ENCODE results near the gene RCOR1.
"Not testable (repeated sequence)": the region's sequence is repeated elsewhere in the genome, so short reads cannot be mapped to it uniquely, and the experiment has no call there.

RCOR1 gene

GRCh38 chr14:102625564-102626296 is 33.3 kb downstream of the RCOR1 start:
- no peak for DNase-seq (ENCODE audit: extremely low read depth in 1 of 2, low read depth in 1 of 2)

- no peak for DNase-seq (ENCODE audit: extremely low read depth in 1 of 2, low read depth in 1 of 2)
These were observed 34.1 kb downstream of the RCOR1 start for GRCh38 chr14:102626530-102626929.

GRCh38 chr14:102629011-102629444 is 36.6 kb downstream of the RCOR1 start:
- DNase-seq (ENCODE audit: extremely low read depth in 1 of 2, low read depth in 1 of 2), result no peak

DNA sequence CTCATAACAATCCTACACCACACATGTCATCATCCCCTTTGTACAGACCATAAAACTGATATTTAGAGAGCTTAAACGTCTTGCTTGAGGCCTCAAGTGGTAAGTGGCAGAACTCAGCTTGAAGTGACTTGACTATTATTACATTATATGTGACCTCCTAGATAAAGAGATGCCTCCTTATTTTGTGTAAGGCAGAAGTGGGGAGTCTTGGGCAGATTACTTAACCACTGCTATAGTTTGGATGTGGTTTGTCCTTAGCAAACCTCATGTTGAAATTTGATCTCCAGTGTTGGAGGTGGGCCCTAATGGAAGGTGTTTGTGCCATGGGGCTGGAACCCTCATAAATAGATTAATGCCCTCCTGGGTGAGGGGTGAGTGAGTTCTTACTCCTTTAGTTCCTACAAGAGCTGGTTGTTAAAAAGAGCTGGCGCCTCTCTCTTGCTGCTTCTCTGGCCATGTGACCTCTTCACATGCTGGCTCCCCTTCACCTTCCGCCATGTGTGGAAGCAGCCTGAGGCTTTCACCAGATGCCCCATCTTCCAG is 37.4 kb downstream of the RCOR1 start:
- DNase-seq (ENCODE audit: extremely low read depth in 1 of 2, low read depth in 1 of 2), result no peak

DNA sequence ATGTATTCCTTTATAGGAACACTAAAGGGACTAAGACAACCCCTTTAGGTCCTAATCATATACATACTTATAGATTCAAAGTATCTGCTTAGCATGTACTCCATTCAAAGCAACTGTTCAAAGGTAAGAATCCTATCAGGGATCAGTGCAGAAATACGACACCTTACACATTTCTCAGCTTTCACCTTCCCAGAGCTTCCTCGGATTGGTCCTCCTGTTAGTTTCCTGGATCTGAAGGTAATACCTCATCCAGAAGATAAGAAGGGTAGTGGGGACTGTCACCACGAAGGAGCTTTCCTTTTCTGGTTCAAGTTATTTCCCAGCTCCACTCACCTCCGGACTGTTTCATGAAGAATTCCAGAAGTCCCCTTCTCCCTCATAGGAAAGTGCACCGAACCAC is 38.0 kb downstream of the RCOR1 start:
- no peak for DNase-seq (ENCODE audit: extremely low read depth in 1 of 2, low read depth in 1 of 2)

DNA sequence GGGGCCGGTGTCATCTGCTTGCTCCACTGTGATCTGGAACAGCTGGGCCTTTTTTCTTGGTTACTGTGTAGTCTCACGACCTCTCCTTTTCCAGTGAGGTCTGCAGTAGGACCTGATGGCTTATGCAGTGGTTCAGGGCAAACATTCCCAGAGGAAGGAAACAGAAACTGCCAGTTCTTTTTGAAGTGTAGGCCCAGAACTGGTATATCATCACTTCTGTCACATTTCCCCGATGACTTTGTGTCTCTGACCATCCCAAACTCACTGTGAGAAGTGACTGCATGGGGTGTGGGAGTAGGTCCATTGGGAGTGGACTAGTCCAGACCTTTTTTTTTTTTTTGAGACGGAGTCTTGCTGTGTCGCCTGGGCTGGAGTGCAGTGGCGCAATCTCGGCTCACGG is 38.4 kb downstream of the RCOR1 start:
- DNase-seq (ENCODE audit: extremely low read depth in 1 of 2, low read depth in 1 of 2), result no peak

- no peak for DNase-seq (ENCODE audit: extremely low read depth in 1 of 2, low read depth in 1 of 2)
These were observed 41.6 kb downstream of the RCOR1 start for GRCh38 chr14:102633906-102634595.

GRCh38 chr14:102639611-102640010 is 47.2 kb downstream of the RCOR1 start:
- DNase-seq (ENCODE audit: extremely low read depth in 1 of 2, low read depth in 1 of 2), result not testable (repeated sequence)

- no peak for DNase-seq (ENCODE audit: extremely low read depth in 1 of 2, low read depth in 1 of 2)
These were observed 52.1 kb downstream of the RCOR1 start for GRCh38 chr14:102644523-102644922.

DNA sequence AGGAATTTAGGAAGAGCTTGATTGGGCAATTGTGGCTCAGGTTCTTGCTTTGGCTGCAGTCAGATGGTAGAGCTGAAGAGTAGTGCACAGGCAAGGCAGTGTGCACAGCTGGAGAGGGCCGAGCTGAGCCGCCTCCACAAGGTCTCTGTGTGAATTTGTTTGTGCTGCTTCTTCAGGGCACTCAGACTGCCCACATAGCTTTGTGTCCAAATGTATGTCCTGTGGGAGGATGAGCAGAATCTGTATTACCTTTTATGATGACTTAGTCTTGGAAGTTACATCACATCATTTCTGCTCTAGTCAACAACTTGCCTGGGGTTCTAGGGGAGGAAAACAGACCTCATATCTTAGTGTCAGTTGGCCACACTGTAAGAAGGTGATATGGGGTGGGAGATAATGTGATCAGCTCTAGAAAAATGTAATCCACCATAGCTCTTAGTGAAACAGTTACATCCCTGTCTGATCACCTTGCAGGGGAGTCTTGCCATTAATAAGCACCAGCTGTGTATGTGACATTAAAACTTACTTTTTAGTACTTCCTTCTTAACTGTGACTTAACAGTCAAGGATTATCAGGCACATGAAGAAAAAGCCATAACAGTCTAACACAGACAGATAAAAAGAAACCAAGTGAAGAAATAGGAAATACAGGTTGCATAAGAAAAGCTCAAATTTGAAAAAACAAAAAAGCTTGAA is 53.4 kb downstream of the RCOR1 start:
- DNase-seq (ENCODE audit: extremely low read depth in 1 of 2, low read depth in 1 of 2), result no peak

- no peak for DNase-seq (ENCODE audit: extremely low read depth in 1 of 2, low read depth in 1 of 2)
These were observed 54.2 kb downstream of the RCOR1 start for GRCh38 chr14:102646615-102647014.

GRCh38 chr14:102652194-102652593 is 59.7 kb downstream of the RCOR1 start:
- DNase-seq (ENCODE audit: extremely low read depth in 1 of 2, low read depth in 1 of 2), result no peak

GRCh38 chr14:102654298-102654697 is 61.8 kb downstream of the RCOR1 start:
- DNase-seq (ENCODE audit: extremely low read depth in 1 of 2, low read depth in 1 of 2), result peak in 1 of 2 donors; percentile 26

DNA sequence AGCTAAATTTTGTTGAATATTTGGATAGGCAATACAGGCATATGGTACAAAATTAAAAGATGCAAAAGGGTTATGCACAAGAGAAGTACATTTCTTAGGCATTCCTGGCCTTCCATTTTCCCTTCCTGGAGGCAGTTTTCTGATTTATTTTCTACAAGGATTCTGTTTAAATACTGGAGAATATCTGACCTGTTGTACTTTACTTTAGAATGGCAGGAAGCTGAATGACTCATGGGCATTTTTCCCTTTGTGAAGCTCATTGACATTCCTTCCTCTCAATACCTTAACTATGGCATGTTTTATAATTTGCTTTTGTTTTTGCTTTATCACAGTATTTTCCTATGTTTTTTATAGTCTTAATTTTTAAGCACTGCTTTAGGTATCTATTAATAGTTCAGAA is 62.7 kb downstream of the RCOR1 start:
- no peak for DNase-seq (ENCODE audit: extremely low read depth in 1 of 2, low read depth in 1 of 2)

- DNase-seq (ENCODE audit: extremely low read depth in 1 of 2, low read depth in 1 of 2), result no peak
These were observed 67.3 kb downstream of the RCOR1 start for GRCh38 chr14:102659797-102660196.

DNA sequence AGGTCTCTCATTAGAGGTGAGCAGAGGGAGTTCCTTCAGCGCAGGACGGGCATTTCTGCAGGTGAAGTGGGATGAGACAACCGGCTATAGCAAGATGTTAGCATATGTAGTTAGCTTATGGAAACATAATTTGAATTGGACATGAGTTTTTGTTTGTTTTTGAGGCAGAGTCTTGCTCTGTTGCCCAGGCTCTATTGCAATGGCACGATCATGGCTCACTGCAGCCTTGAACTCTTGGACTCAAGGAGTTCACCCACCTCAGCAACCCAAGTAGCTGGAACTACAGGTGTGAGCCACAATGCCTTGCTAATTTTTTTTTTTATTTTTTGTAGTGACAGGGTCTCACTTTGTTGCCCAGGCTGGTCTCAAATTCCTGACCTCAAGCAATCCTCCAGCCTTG is 69.2 kb downstream of the RCOR1 start:
- DNase-seq (ENCODE audit: extremely low read depth in 1 of 2, low read depth in 1 of 2), result no peak

- no peak for DNase-seq (ENCODE audit: extremely low read depth in 1 of 2, low read depth in 1 of 2)
These were observed 70.4 kb downstream of the RCOR1 start for GRCh38 chr14:102662636-102663430.

DNA sequence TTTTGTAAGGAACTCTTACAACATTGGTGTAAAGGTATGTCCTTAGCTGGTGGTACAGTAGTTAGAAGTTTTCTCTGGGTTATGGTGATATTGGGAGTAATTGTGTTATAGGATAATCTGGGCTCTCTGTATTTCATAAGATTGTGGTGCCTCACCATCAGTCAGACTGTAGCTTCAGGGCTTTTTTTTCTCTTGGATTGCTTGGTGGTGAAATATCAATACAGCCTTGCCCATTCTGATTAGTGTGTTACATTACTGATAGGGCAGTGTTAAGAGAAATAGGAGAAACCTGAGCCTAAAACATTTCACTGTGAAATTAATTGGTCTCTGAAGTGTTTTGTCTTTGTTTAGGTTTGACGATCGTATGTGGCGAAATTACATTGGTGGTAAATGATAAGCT is 71.0 kb downstream of the RCOR1 start:
- no peak for DNase-seq (ENCODE audit: extremely low read depth in 1 of 2, low read depth in 1 of 2)

GRCh38 chr14:102665621-102666020 is 73.2 kb downstream of the RCOR1 start:
- DNase-seq (ENCODE audit: extremely low read depth in 1 of 2, low read depth in 1 of 2), result no peak

DNA sequence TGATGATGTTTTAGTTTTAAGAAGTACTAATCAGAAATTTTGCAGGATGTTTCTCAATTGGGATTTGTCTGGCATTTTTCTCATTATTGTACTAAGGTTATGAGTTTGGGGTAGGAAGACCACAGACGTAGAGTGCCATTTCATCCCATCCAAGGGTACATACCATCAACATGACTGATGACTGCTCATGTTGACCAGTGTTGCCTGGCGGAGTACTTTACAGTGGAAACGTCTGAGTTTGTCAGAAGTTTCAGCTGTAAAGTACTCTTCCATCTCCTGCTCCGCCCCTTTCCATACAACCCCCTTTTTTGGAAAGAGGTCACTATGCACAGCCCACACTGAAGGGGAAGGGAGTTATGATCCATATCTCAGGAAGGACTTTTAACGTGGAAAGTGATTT is 74.2 kb downstream of the RCOR1 start:
- DNase-seq (ENCODE audit: extremely low read depth in 1 of 2, low read depth in 1 of 2), result no peak

GRCh38 chr14:102667703-102668102 is 75.3 kb downstream of the RCOR1 start:
- no peak for DNase-seq (ENCODE audit: extremely low read depth in 1 of 2, low read depth in 1 of 2)
